ENCODE results near the gene YIPF6.
"Not testable (repeated sequence)": the region's sequence is repeated elsewhere in the genome, so short reads cannot be mapped to it uniquely, and the experiment has no call there.

YIPF6 gene

DNA sequence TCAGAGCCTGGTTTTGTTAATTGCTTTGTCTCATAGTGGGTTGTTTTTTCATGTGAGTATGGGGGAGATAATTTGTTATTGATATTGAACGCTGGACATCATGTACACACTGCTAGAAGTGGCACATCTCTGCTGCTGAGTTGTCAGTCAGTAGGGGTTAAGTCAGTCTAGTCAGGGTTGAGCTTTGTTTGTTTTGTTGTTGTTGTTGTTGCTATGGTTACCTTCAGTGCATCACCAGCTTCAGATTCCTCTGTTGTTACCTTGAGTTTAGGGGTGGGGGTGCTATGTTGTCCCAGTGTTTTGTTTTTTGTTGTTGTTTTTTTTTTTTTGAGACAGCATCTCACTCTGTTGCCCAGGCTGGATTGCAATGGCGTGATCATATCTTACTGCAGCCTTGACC is 9.9 kb downstream of the YIPF6 start:
- DNase-seq, result no peak

DNA sequence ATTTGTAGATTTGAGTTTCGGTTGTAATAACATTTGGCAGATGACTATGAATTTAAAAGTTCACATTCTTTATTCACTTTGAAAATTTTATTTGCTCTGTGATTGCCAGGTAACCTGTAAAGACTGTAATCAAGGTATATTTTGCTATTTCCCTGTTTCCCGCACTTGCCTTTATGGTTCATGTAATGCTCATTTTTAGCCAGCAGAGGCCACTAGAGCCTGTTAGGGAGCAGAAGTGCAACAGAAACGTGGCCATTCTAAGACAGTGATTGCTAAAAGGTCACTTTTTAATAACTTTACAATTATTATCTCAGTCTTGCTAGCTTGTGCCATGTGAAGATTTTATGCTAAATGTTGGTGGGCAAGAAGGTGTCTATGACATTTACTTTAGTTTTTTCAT is 12.4 kb downstream of the YIPF6 start:
- DNase-seq, result no peak

DNA sequence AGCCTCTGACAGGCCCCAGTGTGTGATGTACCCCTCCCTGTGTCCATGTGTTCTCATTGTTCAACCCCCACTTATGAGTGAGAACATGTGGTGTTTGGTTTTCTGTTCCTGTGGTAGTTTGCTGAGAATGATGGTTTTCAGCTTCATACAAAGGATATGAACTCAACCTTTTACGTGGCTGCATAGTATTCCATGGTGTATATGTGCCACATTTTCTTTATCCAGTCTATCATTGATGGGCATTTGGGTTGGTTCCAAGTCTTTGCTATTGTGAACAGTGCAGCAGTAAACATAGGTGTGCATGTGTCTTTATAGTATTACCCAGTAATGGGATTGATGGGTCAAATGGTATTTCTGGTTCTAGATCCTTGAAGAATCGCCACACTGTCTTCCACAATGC is 25.8 kb downstream of the YIPF6 start:
- DNase-seq, result not testable (repeated sequence)

DNA sequence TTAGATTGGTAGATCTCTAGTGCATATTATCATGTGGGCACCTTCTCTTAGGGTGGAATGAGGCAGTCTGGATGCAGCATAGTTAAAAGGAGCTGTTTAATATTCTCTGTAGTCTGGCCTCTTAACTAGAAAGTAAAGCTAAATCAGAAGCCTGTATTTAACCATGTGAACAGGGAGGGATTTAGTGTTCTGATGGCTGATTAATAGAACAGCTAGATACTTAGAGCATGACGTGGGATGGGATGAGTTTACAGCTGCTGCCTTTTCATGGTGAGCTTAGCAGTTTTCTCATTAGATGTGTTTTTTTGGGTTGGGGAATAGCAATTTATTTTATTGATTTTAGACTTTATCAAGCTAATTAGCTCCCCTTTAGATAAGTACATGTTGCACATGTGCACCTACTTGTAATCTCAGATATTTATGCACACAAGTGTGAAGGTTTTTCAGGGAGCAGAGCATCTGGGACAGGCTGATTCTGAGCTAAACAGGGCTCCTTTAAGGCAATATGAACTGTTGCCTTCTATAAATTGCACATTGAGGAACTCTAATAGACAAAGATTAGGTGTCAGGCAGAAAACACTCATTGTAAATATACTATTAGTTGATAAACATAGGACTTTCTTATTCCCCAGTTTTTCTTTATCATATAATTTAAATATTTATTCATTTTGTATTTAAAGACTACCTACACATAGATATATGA is 34.1 kb downstream of the YIPF6 start:
- DNase-seq, result no peak

DNA sequence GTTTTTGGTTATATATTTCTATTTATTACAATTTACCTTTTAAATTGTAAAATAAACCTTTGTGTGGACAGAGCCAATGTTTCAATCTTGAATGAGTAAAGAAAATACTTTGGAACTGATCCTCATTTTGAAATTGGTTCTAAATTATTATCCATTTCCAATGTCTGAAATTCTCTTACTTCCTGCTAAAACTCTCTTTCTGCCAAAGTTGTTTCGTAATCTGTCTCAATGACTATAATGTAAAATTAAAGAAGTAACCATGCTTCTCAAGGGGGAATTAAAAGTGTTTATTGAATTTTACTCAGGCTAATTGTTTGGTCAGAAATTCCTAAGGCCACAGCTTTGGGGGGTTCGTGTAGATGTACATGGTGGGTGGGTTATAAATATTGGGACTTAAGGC is 34.8 kb downstream of the YIPF6 start:
- DNase-seq, result no peak

DNA sequence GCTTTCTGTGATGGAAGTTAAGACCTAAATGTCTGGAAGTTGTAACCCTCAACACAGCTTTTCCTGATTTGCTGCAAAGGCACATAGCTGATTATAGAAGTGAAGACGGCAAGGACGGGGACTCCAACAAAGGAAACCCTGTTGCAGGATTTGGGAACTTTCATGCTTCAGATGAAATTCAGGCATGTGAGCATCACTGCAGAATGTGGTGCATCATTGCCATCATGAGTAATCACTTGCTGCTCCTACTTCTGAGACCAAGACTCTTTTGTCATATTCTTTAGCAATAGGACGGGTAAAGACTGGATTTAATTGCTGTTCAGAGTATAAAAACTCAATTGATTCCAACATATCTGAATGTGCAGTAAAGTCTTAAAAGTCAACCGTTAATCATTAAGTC is 35.8 kb downstream of the YIPF6 start:
- no peak for DNase-seq

DNA sequence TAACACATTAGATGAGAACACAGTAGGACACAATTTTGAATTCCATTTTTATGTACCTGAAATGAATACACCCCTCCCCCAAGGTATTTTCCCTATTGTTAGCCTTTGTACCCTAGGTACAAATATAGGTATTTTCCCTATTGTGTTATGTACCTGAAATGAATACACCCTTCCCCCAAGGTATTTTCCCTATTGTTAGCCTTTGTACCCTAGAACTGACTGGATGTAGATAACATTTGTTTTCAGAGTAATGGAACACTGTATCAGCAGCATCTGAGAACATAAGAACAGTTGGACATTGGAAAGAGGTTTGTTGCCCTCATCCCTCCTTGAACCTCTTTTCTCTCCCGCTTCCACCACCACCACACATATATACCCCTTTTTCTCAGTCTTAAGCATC is 37.6 kb downstream of the YIPF6 start:
- DNase-seq, result no peak

DNA sequence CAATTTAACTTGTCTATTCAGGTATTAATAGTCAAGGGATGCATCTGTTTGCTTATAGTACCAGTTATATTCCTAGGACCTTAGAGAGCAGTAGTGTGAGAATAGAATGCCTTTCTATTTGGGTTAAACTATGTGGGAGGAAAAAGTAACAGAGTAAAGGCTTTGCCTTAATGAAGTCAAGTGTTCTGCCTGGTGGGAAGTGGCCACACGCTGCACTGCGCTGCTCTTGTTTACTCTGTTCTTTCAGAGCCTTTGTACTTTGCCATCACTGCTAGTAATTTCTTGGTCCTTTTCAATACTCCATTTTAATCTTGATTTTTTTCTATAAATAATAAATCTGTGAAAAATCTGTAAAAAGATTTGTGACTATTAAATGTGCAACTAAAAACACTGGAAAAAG is 38.0 kb downstream of the YIPF6 start:
- no peak for DNase-seq

DNA sequence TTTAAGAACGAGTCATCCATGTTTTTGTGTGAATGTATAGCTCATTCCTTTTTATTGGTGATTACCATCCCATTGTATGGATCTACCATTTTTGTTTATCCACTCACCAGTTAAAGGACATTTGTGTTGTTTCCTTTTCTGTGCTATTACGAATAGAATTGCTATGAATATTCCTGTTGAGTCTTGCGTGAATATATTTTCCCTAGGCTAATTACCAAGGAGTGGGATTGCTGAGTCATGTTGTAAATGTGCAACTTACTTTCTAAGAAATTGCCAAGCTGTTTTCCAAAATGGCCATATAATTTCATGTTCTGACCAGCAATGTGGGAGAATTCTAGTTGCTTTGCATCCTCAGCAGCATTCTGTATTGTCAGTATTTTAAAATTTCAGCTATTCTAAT is 51.3 kb downstream of the YIPF6 start:
- DNase-seq, result no peak

DNA sequence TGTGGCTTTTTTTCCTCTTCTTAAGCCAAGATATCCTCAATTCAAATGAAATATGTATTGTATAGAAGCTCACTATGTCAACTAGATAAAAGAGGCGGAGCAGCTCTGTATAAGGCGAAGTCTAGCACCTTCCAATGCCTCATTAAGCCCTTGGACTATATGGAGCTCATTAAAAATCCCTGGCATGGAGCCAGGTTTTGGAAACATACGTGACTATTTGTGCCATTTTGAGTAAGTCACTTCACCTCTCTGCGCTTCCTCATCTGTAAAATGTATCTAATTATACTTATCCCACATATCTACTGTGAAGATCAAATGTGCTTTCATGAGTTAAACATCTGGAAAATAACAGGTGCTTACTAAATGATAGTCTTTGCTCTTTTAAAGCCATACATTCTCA is 57.2 kb downstream of the YIPF6 start:
- no peak for DNase-seq

DNA sequence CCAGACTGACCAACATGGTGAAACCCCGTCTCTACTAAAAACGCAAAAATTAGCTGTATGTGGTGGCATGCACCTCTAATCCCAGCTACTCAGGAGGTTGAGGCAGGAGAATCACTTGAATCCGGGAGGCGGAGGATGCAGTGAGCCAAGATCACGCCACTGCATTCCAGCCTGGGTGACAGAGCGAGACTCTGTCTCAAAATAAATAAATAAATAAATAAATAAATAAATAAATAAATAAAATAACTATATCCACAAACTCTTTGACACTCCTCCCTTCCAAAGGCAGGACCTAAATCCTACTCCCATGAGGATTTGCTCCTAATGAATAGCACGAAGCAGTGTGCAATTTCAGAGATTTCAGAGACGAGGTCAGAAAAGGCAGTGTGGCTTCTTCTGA is 58.3 kb downstream of the YIPF6 start:
- not testable (repeated sequence) for DNase-seq

DNA sequence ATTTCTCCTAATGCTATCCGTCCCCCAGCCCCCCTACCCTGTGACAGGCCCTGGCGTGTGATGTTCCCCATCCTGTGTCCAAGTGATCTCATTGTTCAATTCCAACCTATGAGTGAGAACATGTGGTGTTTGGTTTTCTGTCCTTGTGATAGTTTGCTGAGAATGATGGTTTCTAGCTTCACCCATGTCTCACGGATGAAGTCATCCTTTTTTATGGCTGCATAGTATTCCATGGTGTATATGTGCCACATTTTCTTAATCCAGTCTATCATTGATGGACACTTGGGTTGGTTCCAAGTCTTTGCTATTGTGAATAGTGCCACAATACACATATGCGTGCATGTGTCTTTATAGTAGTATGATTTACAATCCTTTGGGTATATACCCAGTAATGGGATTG is 61.1 kb downstream of the YIPF6 start:
- not testable (repeated sequence) for DNase-seq

DNA sequence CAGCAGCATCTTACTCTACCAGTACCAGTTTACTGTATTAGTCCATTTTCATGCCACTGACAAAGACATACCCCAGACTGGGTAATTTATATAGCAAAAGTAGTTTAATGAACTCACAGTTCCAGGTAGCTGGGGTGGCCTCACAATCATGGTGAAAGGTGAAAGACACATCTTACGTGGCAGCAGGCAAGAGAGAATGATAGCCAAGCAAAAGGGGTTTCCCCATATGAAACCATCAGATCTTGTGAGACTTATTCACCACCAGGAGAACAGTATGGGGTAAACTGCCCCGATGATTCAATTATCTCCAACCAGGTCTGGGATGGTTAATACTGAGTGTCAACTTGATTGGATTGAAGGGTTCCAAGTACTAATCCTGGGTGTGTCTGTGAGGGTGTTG is 69.3 kb downstream of the YIPF6 start:
- DNase-seq, result no peak

DNA sequence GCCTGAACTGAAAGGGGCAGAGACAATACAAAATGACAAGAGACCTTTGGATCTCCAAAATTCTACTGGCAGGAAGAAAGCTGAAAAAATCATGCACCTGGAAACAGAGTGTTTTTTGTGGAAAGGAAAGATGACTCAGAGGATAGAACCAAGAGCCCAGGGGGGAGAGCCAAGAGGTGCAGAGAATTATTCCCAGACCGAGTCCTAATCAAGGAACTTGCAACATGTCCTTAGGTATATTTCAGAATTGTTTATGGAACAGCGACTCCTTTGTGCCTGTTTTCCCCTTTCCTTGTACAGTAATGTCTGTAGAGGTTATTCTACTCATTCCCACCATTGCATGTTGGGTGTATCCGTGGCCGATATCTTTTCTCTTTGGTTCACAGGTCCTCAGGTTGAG is 71.7 kb downstream of the YIPF6 start:
- DNase-seq, result no peak

DNA sequence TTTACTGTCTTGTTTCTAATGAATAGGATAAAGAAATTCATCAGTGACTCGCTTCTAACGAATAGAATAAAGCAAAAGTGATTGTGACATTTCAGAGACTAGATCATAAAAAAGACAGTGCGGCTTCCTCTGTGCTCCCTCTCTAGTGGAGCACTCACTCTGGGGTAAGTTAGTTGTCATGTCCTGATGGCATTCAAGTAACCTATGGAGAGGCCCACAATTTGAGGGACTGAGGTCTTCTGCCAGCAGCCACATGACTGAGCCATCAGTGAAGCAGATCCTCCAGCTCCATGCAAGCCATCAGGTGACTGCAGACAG is 72.4 kb downstream of the YIPF6 start:
- DNase-seq, result no peak

DNA sequence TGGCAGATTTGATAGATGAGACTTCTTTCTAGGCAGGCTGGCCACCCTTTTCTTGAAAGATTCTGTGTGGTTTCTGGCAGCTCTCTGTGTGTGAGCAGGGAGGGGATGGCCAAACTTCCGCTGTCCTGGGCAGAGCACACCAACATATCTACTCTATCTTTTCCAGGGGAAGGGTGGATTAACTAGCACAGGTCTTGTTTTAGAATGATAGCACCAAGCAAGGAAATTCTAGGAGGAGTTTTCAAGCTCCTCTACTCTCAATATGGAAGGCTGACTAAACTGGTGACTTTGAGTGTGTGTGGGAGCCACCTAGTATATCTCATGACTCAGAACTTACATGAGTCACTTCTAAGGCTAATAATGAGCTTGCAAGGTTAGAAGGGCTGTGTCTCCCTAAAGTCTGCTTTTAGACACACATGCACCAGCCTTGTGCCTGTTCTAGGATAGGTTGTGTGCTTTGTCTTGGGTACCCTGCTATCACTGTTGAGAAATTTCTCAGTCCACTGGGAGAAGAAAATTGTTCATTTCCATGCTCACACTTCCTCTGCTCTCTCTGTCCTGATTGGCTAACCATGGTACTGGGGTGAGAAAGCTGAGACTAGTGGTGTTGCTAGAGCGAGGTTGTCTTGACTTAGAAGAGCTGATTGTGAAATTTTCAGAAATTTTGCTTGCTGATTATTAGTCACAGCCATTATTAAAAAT is 72.9 kb downstream of the YIPF6 start:
- no peak for DNase-seq

DNA sequence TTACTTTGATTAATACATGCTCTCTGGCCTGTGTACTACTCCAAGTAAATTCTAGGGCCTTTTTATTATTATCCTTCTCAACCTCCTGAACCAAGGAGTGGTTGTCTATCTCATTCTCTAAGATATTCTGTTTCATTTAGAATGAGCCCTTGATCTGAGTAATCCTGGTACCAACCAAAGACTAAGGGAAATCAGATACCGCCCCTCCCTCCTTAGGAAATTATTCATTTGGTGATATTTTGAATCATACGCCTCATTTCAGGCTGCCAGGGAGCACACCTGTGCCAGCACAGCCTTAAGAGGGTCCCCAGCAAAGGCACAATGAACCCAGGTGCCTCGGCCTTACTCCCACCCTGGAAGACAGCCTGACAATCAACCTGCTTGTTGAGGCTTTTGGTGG is 75.4 kb downstream of the YIPF6 start:
- DNase-seq, result no peak

DNA sequence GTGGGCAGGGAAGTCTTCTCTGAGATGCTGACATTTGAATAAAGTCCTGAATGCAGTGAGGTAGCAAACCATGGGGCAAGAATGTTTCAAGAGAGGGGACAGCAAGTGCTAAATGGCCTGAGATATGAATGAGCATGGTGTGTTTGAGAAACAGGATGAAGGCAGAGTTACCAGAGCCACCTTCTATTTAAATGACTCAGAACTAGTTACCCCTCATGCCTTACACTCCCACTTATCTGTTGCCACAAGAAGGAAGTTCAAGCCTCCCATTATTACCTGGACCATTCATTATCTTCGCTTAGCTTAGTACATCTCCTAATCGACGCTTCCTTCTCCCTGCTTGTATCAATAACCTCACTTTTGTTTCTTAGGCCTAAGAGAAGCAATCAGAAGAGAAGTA is 81.0 kb downstream of the YIPF6 start:
- no peak for DNase-seq

DNA sequence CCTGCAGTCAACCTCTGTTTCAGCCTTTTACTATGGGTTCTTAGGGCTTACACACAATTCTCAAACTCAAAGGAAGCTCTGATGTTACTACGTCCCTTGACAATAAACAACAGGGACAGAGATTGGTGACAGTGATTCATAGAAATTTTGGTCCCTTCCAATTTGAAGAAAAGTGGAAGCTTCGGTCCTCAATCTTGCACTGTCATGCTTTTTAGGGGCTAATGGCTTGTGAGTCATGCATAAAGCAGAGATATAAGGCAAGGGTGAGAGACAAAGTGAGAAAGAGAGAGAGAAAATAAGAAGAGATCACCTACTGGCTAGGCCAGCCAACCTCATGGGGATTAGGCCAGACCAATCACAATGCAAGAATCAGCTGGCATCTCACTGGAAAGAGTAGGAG is 85.4 kb downstream of the YIPF6 start:
- no peak for DNase-seq
